Measurements from ENCODE around the gene SLIT3.

The SLIT3 gene

GRCh38 chr5:169299191-169299662, 1.7 kb downstream of the SLIT3 start:
- DNase-seq (ENCODE audit: low read depth, low spot score): no peak

- no peak for DNase-seq (ENCODE audit: low read depth, low spot score)
Measured at GRCh38 chr5:169298193-169298592, 2.7 kb downstream of the SLIT3 start.

- no peak for DNase-seq (ENCODE audit: low read depth, low spot score)
Measured at GRCh38 chr5:169296419-169297143, 4.4 kb downstream of the SLIT3 start.

- no peak for DNase-seq (ENCODE audit: low read depth, low spot score)
Measured at GRCh38 chr5:169295306-169295705, 5.6 kb downstream of the SLIT3 start.

- no peak for DNase-seq (ENCODE audit: low read depth, low spot score)
Measured at GRCh38 chr5:169294621-169295020, 6.3 kb downstream of the SLIT3 start.

GRCh38 chr5:169291877-169292276, 9.1 kb downstream of the SLIT3 start:
- DNase-seq (ENCODE audit: low read depth, low spot score): no peak

- DNase-seq (ENCODE audit: low read depth, low spot score): no peak
Measured at GRCh38 chr5:169290895-169291294, 10.0 kb downstream of the SLIT3 start.

- no peak for DNase-seq (ENCODE audit: low read depth, low spot score)
Measured at GRCh38 chr5:169289520-169289919, 11.4 kb downstream of the SLIT3 start.

- no peak for DNase-seq (ENCODE audit: low read depth, low spot score)
Measured at GRCh38 chr5:169288066-169288930, 12.6 kb downstream of the SLIT3 start.

- DNase-seq (ENCODE audit: low read depth, low spot score): no peak
Measured at GRCh38 chr5:169287529-169287928, 13.4 kb downstream of the SLIT3 start.

GRCh38 chr5:169286572-169287300, 14.2 kb downstream of the SLIT3 start:
- DNase-seq (ENCODE audit: low read depth, low spot score): no peak

GRCh38 chr5:169283887-169284286, 17.1 kb downstream of the SLIT3 start:
- DNase-seq (ENCODE audit: low read depth, low spot score): no peak

GRCh38 chr5:169281625-169282024, 19.3 kb downstream of the SLIT3 start:
- DNase-seq (ENCODE audit: low read depth, low spot score): no peak

GRCh38 chr5:169280696-169281095, 20.2 kb downstream of the SLIT3 start:
- DNase-seq (ENCODE audit: low read depth, low spot score): no peak

- DNase-seq (ENCODE audit: low read depth, low spot score): no peak
Measured at GRCh38 chr5:169280286-169280685, 20.7 kb downstream of the SLIT3 start.

- DNase-seq (ENCODE audit: low read depth, low spot score): no peak
Measured at GRCh38 chr5:169279125-169279524, 21.8 kb downstream of the SLIT3 start.

GRCh38 chr5:169273881-169274280, 27.1 kb downstream of the SLIT3 start:
- DNase-seq (ENCODE audit: low read depth, low spot score): no peak

- no peak for DNase-seq (ENCODE audit: low read depth, low spot score)
Measured at GRCh38 chr5:169273451-169273850, 27.5 kb downstream of the SLIT3 start.

- DNase-seq (ENCODE audit: low read depth, low spot score): no peak
Measured at GRCh38 chr5:169272731-169273427, 28.1 kb downstream of the SLIT3 start.

GRCh38 chr5:169272111-169272510, 28.8 kb downstream of the SLIT3 start:
- DNase-seq (ENCODE audit: low read depth, low spot score): no peak

GRCh38 chr5:169270827-169271226, 30.1 kb downstream of the SLIT3 start:
- DNase-seq (ENCODE audit: low read depth, low spot score): no peak

- DNase-seq (ENCODE audit: low read depth, low spot score): no peak
Measured at GRCh38 chr5:169268019-169268418, 32.9 kb downstream of the SLIT3 start.

Data from iPS DF 19.7 (cell line).